Activated CD4-positive, alpha-beta T cell treated with anti-CD3 and anti-CD28 coated beads, Interleukin-2, amount 50 U/mL, for 1 hour (primary cell): ENCODE measurements around the gene ITPRID1.
"Not testable (repeated sequence)": the region's sequence is repeated elsewhere in the genome, so short reads cannot be mapped to it uniquely, and the experiment has no call there.

Experiments used
- DNase-seq: peaks from one replicate; pipeline ENCODE4 v3.0.0-alpha.2; 2020

ITPRID1 gene

DNA sequence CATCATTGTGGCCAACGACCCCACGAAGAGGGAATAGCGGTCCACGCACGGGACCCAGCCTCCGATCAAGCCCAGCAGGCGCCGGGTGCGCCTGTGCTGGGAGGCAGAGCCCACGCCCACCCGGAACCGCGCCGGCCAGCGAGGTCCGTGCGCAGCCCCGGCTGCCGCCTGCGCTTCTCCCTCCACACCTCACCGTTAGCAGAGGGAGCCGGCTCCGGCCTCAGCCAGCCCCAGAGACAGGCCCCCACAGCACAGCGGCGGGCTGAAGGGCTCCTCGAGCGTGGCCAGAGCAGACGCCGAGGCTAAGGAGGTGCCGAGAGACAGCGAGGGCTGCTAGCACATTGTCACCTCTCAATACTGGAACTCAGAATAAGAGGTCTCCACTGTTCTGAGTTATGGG, 3.6 kb downstream of the ITPRID1 start:
- no peak for DNase-seq

DNA sequence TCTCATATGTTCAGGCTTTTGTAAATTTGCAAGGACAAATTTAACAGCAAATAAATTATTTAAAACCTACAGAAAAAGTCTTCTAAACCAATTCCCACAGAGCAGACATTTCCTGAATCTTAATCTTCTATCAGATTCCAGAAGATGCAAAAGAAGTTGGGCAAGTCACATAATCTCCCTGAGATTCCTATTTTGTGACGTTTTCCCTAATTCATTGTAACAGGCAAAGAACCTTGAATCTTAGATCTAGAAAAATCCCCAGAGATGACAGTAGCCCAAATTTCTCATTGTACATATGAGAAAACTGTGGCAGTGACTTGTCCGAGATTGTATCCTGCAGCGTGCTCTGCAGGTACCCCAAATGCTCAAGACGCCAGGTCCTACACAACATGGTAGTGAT, 4.9 kb downstream of the ITPRID1 start:
- DNase-seq, result no peak

DNA sequence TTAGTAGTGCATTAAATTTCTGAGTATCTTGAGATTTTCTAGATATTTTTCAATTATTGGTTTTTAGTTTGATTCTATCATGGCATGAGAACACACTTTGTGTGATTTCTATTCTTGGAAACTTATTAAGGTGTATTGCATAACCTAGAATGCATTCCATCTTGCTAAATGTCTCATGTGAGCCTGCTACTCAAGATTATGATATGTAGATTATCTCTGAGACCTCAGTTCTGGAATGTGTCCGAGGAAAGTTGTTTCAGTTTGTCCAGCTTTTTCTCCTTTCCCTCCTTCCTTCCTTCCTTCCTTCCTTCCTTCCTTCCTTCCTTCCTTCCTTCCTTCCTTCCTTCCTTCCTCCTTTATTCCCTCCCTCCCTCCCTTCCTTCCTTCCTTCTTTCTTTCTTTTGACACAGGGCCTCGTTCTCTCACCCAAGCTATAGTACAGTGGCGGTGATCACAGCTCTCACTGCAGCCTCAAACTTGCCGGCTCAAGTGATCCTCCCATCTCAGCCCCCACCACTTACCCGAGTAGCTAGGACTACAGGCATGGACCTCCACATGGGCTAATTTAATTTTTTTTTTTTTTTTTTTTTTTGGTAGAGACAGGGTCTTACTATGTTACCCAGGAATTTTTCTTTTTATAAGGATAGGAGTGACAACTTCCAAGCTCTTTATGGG, 7.6 kb downstream of the ITPRID1 start:
- no peak for DNase-seq

DNA sequence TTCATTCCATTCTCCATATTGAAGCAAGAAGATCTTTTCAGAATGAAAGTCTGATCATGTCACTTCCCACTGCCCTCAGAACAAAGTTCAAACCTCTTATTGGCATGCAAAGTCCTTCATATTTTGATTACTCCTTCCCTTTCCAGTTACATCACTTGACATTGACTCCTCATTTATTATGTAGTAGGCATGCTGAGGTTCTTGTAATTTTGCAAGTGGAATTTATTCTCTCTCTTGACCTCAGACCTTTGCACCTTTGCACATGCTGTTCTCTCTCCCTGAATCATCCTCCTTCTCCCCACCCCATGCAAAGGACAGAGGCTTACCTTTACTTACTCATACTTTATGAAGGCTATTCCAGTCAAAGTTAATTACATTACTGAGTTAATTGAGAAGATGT, 13.0 kb downstream of the ITPRID1 start:
- DNase-seq, result no peak

DNA sequence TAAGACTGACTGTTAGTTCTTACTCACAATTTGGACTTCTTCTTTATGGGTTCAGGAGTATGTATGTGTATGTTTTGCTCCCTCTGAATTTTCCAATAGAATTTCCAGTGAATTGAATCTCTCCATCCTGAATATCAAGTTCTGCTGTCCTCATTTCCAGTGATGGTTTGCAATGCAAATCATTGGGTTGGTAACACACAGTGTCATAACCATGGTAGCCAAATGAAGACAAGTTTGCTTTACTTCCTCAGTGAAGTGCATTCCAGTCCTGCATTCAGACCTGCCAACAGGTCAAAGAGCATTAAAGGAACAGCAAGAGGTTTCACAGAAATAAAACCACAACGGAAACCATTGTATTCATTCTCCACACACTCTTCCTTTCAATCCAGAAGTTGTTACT, 15.2 kb downstream of the ITPRID1 start:
- no peak for DNase-seq

DNA sequence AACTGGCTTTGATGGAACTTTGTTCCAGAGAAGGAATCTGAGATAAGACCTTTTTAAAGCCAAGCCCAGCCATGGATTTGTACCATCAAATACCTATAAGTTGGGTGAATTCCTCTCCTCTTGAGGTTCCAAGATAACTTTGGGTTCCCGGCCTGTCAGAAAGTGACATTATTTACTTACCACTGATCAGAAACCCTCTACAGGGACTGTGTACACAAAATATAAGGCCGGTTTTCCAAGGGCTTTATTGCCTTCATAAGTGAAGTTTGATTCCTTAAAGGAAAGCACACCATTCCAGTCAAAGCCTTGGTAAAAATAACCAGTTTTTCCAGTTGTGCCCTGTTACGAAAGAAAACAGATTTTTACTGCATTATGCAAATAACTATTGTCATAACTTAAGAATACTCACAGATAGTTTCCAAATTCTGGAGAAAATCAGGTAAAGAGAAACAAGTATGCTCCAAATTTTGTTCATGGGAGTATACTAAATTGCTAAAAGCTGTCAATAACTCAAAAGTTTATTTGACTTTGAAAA, 26.8 kb downstream of the ITPRID1 start:
- not testable (repeated sequence) for DNase-seq

DNA sequence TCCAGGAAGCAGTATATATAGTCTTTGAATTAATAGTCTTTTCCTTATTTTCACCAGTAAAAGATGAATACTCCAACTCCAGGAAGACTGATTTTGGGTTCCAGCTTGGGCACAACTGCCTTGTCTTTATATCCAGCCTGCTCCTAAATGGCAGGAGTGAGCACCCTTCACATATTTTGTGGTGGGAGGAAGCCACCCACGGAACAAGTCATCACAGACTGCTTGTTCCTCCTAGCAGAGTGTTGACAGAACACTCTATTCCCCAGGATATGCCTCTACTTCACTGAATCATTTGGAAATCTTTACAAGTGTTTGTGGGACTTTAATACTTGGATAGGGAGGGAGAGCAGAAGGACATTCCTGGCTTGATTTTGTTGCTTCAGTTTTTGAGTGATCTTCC, 31.7 kb downstream of the ITPRID1 start:
- no peak for DNase-seq

DNA sequence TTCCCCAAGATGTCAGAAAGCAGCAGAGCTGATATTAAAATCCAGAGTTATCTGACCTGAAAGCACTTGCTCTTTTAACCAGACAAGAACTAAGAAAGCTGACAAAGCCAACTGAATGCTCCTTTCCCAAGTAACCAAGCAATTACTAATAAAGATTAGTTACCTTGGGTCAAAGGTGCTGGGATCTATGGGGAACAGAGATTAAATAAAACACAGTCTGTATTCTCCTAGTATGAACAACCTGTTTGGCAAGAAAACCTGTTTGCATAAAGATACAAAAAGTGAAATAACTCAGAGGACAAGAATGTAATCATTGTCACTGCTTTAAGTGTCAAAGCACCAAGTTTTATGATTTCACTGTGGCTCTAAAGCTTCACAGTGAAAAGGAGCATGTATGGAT, 35.7 kb downstream of the ITPRID1 start:
- no peak for DNase-seq

DNA sequence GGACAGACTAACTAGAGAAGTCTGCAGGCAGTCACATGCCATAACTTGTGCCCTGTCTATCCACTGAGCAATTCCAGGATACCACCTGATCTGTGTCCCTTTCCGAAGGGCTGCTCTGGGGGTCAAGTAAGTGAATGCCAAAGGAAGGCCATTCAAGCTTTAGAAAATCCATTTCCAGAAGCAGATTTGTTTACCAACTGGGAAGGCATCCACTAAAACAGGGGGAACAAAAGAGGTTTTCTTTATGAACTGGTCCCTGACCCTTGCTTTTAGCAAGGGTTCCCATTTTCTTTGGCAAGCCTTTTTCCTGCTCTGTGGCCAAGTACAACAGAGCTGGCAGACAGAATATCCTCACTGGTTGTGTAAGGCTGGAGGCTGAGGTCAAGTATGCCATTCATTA, 36.5 kb downstream of the ITPRID1 start:
- no peak for DNase-seq

DNA sequence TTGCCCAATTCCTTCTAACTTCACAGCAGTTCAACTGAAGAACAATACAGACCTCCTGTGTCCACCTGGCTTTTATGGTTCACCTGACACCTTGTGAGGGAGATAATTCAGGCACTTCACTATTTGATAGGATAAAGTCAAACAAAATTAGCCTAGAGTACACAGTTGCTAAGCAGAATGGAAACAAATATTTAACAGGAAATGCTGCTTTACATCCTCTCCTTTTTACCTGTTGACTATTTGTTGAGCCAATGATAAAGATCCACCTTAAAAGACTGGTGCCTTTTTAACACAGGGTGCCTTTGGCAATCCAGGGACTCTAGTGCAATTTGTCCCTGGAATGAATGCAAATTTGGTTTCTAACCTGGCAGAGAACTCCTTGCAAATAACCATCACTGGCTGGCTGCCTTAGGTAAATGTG, 39.8 kb downstream of the ITPRID1 start:
- DNase-seq, result no peak

DNA sequence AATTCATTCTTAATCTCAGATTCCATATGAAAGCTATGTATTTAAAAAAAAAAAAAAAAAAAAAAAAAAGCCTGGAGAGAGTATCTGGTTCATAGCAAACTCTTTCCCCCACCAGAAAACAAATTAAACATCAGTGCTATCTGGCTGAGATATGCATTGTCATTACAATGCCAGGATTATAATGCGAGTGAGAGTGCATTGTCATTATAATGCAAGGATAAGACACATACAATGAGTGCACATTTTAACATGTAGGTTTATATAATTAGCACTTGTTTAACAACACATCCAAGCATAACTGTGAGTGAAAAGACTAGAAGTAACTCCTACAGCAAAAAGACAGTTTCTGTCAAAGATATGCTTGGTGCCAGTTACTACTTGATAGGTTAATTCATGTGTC, 48.1 kb downstream of the ITPRID1 start:
- no peak for DNase-seq

DNA sequence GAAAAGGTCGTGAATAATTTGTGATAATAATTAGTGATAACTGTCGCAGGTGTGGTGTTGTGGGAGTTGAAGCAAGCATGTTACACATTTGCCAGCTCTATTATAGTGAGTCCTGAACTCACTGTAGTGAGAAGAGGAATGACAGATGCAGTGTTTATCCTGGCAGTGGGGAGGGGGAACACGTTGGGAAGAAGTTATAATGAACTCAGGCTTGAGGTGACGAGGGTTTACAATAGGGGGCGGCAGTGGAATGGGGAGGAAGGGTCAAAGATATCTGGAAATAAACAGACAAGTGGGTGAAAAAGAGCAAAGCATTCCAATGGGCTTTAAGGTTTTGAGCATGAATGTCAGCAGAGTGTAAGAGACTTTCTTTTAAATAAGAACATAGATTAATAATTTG, 49.6 kb downstream of the ITPRID1 start:
- DNase-seq, result no peak

DNA sequence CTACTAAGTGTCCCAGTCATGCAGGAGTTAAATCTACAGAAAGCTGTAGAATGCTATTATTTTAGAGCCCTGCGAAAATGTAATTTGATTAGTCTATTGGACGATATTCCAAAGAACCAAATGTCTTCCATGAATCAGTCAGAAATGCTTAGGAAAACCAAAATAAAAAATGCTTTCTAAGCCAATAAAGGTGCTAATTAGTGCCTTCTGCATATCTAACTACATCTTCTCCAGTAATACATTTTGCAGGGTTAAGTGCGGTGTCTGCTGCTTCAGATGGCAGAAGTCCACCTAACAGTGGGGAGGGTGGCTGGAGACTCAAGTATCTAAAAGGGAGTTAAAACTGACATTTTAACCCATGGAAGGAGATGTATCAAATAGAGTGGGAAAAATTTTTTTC, 50.1 kb downstream of the ITPRID1 start:
- DNase-seq, result no peak

DNA sequence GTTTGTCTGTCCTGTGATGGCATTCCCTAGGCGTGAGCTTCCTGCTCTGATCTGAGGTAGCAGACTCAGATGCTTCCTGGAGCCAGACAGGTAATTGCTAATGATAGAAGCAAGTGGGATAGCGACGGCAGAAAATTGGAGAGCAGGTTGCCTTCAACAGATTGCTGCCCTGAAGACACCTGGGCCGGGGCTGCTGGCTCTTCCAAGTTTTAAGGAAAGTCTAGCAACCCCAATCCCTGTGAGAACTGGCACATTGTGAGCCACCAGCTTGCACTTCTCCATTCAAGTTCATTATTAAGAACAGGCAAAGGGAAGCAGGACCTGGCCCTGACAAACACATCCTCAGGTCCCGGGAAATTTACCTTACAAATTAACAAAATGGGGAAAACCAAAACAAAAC, 50.8 kb downstream of the ITPRID1 start:
- DNase-seq, result no peak

DNA sequence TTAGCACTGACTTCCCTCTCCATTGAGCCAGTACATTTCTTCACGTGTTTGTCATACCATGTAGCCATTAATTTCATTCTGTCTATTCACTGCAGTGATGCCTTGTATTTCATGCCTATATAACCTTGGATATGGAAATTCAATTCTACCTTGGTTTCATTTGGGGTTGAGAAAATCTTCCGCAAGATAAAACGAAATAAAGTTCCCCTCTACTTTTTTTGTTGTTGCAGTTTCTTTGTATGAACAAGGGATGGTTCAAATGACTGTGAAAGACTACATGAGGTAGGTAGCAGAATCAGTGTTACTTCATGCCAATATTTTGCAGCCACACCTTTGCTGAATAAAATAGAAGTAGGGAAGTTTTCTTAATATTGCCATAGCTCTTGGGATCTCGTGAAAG, 55.6 kb downstream of the ITPRID1 start:
- no peak for DNase-seq

DNA sequence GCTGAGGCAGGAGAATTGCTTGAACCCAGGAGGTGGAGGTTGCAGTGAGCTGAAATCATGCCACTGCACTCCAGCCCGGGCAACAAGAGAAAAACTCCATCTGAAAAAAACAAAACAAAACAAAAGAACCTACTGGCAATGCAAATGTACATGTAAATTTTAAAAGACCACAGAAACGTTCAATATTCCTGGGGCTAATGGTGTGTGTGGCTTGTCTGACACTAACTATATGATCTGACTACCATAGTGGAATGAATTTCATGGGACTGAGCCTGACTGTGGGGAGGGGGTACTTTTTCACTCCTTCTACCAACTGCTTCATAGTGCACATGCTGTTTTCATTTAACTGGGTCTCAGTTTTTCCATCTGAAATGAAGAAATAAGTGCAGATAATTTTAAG, 69.6 kb downstream of the ITPRID1 start:
- DNase-seq, result no peak

DNA sequence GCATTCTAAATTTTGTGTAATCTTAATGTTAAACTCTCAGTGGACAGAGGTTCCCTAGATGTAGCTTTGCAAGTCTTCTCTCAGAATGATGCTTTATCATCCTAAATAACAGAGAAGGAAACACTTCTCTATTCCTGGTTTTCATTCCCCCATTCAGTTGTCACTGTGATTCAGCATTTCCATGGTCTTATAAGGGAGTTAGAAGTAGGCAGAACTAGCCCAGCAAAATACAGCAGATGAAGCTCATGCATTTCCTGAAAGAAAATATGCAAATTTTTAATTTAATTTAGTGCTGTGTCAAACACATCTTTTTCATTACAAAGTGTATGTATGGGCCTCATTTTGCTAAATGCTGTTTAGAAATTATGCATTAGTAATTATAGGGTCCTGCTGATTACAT, 70.1 kb downstream of the ITPRID1 start:
- no peak for DNase-seq

DNA sequence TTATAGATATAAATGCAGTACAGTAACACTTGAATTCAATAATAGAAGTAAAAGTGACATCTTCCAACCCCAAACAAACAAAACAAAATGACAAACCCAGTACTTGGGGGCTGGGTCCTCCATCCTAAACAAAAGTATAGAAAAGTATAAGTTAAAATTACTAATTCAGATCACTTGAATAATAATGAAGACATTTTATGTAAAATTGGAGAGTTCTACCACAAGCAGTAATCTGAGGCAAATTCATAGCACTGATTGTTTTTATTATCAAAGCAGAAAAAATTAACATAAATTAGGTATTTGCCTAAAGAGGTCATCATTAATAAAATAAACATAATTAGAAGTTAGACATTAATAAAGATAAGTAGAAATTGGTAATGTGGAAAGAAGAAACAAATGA, 81.5 kb downstream of the ITPRID1 start:
- no peak for DNase-seq

DNA sequence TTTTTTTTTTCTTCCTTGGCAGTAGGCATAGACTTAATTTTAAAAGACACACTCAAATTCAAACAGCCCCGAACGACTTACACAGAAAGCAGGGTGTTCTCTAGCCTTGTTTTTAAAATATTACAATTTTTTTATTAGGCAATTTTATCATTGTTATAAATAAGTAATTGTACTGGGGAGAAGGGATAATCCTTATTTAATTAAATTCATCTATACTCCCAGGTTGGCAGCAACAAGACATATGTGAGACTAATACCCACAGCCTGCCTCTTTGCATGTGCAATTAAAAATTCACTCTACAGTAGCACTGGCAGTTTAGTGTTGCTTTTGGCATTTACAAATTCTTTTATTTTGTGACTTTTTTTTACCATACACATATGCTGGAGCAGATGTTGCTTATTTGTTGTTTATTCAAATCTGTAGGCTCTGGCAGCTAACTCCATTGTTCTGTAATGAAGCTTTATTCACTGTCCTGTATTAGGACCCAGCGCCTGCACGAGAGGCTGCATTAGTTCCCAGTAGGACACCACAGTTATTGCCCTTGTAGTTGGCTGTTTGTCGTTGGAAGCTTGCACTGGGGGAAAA, 88.2 kb downstream of the ITPRID1 start:
- no peak for DNase-seq

DNA sequence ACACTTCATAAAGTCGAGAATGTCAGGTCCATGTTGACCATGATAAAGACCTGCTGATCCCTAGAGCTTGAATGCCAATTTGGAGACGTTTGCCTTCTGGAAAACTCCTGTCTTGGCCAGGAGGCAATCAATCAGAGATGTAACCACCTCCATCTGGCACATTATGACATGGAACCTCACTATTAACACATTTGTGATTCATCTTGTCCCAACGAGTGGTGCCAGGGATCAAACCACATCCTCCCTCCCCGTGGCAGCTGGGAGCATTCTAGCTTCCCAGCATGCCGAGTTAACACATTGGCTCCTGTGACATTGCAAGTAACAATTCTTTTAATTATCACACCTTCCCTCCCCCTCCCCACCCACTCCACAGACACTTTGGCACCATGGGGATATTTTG, 89.2 kb downstream of the ITPRID1 start:
- DNase-seq, result no peak

DNA sequence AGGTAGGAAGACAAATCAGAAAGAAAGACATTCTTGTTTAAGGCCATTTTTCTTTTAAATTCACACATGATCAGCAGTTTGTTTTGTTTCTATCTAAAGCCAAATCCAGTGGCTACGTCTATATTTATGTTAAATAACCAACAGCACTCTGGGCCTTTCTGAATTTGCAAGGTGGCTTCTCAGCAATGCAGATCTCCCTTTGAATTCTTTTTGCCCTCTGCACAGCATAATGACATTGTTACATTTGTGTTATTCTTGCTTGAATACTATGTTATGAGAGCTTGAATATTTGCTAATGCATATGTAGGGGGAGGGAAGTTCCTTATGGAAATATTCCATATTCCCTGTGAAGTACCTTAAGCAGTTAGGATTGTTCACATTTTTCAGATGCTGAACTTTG, 99.7 kb downstream of the ITPRID1 start:
- DNase-seq, result no peak

DNA sequence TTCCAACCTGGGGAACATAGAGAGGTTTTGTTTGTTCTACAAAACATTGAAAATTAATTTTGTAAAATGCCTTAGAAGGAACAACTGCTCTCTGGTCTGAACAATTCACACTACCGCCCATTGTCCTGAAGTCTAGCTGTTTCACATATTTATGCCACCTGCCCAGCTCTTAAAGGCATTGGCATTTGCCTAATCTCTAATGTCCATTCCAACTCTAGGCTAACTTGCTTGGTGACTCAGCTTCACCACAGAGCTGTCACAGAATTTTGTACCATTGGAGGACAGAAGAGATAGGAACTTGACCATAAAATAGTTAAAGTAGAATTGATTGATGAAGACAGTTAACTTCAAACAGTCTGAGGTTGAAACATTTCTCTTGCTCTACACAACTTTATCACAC, 119.6 kb downstream of the ITPRID1 start:
- DNase-seq, result no peak

DNA sequence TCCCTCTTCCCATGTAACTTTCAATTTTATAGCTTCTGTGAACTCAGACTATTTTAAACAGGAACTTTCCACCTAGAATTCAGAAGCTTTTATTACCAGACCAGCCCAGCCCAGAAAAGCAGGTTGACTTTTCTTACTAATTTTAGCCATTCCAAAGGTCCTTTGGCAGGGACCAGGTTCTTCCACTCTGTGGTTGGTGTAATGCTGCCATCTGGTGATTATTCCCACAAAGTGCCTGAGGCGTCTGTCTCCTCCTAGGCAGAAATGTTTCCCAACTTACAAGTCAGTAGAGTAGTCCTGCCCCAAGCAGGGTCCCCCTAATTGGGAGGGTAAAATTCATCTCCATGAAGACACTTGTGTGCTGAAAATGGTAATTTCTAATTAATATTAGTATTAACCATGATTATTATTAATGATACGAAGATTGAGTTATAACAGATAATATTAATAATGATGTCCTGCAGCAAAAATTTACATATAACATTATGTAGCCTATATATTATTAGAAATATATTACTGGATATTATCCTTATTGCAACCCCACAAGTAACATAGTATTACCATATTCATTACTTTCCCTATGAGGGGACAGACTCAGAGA, 120.1 kb downstream of the ITPRID1 start:
- DNase-seq, result no peak

DNA sequence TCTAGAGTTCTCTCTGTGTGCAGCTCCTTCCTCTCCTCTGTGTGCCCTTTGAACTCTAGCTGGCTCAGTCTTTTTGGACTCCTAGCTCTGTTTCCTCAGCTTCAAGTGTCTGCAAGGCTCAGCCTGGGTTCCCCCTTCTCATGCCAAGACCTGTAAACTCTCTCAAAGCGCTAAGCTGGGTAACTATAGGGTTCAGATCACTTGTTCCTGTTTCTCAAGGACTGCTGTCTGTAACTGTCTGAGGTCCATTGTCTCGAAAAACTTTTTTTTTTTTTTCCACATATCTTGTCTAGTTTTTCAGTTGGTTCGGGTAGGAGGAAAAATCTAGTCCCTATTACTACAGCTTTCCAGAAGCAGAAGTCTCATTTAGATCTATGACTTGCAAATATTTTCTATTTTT, 126.5 kb downstream of the ITPRID1 start:
- DNase-seq, result no peak

DNA sequence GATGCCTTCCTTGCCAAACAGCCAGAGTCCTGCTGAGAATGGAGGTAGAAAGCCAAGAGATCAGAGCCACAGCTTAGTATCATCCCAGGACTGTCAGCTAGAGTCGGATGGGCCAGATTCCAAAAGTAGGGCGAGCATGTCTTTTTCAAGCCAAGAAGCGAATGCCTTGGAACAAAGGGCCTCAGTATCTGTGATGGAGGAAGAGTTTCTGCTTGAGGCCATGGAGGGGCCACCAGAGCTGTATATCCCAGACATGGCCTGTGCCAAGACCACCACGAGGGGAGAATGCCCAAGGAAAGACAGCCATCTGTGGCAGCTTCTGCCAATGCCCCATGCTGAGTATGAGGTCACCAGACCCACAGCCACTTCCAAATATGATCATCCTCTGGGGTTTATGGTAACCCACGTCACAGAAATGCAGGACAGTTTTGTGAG, 128.8 kb downstream of the ITPRID1 start:
- DNase-seq, result no peak
